Liver (tissue), 9 donors: Measurements from ENCODE around the gene SDF4. TPM values are rescaled to one million over a fixed set of nuclear protein-coding genes. Genes with fewer than 3 reads are reported as not detected.

Experiments
- DNase-seq: peaks from one replicate; pipeline ENCODE4 v3.0.0-alpha.2; 2017; ENCODE audit warnings: low spot score
- H3K27ac ChIP-seq, 2 donors: one replicate each; pipeline ENCODE4 v1.7.0; 2013; ENCODE audit warnings: inconsistent platforms in 2 of 2, low read length in 2 of 2, control low read depth in 1 of 2, low read depth in 1 of 2, mild to moderate bottlenecking in 1 of 2
- H3K27me3 ChIP-seq, 4 donors: one replicate each; pipeline versions ENCODE4 v1.6.1 to v1.7.0; 2013; ENCODE audit warnings: low read length in 3 of 4, inconsistent platforms in 1 of 4, mild to moderate bottlenecking in 1 of 4, moderate library complexity in 1 of 4; ENCODE audit not compliant: control insufficient read depth in 4 of 4, insufficient read depth in 4 of 4
- H3K36me3 ChIP-seq, 4 donors: one replicate each; pipeline versions ENCODE4 v1.6.1 to v1.7.0; 2013; ENCODE audit warnings: low read length in 3 of 4, mild to moderate bottlenecking in 3 of 4, low read depth in 1 of 4, moderate library complexity in 1 of 4; ENCODE audit not compliant: control insufficient read depth in 4 of 4, insufficient read depth in 3 of 4
- H3K4me1 ChIP-seq, 4 donors: one replicate each; pipeline versions ENCODE4 v1.6.1 to v1.7.0; 2013; ENCODE audit warnings: low read length in 3 of 4, mild to moderate bottlenecking in 3 of 4, moderate library complexity in 1 of 4; ENCODE audit not compliant: control insufficient read depth in 4 of 4, insufficient read depth in 4 of 4
- H3K4me3 ChIP-seq, 3 donors: one replicate each; pipeline versions ENCODE4 v1.6.1 to v1.7.0; 2013; ENCODE audit warnings: low read length in 3 of 3, control low read depth in 1 of 3, low read depth in 1 of 3, mild to moderate bottlenecking in 1 of 3
- H3K9ac ChIP-seq, 2 donors: one replicate each; pipeline ENCODE4 v1.7.0; 2013; ENCODE audit warnings: low read length in 2 of 2, mild to moderate bottlenecking in 2 of 2, moderate library complexity in 2 of 2, control low read depth in 1 of 2, low read depth in 1 of 2
- H3K9me3 ChIP-seq, 4 donors: one replicate each; pipeline versions ENCODE4 v1.6.1 to v1.7.0; 2013; ENCODE audit warnings: low read length in 3 of 4; ENCODE audit not compliant: control insufficient read depth in 4 of 4
- ATF3 ChIP-seq: IDR thresholded peaks from 2 replicates; pipeline ENCODE4 v1.6.1; 2016; ENCODE audit warnings: antibody characterized with exemption
- EGR1 ChIP-seq, 2 donors: IDR thresholded peaks; 2 replicates each; pipeline ENCODE4 v1.6.1; 2016 to 2018; ENCODE audit warnings: antibody characterized with exemption in 2 of 2, low read depth in 2 of 2
- FOXA2 ChIP-seq: IDR thresholded peaks from 2 replicates; pipeline ENCODE4 v1.6.1; 2016; ENCODE audit warnings: antibody characterized with exemption
- HNF4A ChIP-seq, 2 donors: conservative IDR thresholded peaks; 2 replicates each; pipeline ENCODE4 v1.6.1; 2016; ENCODE audit warnings: antibody characterized with exemption in 2 of 2, mild to moderate bottlenecking in 2 of 2
- JUND ChIP-seq, 2 donors: IDR thresholded peaks; 2 replicates each; pipeline ENCODE4 v1.6.1; 2016; ENCODE audit warnings: antibody characterized with exemption in 2 of 2
- MAX ChIP-seq: IDR thresholded peaks from 2 replicates; pipeline ENCODE4 v1.6.1; 2016; ENCODE audit warnings: antibody characterized with exemption
- NR2F2 ChIP-seq: IDR thresholded peaks from 2 replicates; pipeline ENCODE4 v1.6.1; 2016; ENCODE audit warnings: antibody characterized with exemption
- RAD21 ChIP-seq, 2 donors: IDR thresholded peaks; 2 replicates each; pipeline ENCODE4 v1.6.1; 2016; ENCODE audit warnings: antibody characterized with exemption in 2 of 2, mild to moderate bottlenecking in 2 of 2
- SP1 ChIP-seq: IDR thresholded peaks from 2 replicates; pipeline ENCODE4 v1.6.1; 2018; ENCODE audit warnings: antibody characterized with exemption, mild to moderate bottlenecking
- TAF1 ChIP-seq: conservative IDR thresholded peaks from 2 replicates; pipeline ENCODE4 v1.6.1; 2016; ENCODE audit warnings: antibody characterized with exemption, mild to moderate bottlenecking
- YY1 ChIP-seq: IDR thresholded peaks from 2 replicates; pipeline ENCODE4 v1.6.1; 2016; ENCODE audit warnings: antibody characterized with exemption, mild to moderate bottlenecking
- ZBTB33 ChIP-seq: IDR thresholded peaks from 2 replicates; pipeline ENCODE4 v1.6.1; 2016; ENCODE audit warnings: antibody characterized with exemption
- WGBS: extraction: QIAGEN DNeasy Blood & Tissue Kit; methylation state at CpG from one replicate; pipeline ENCODE4 v1.1.7; 2013; 5-methylcytosine and 5-hydroxymethylcytosine counted together
- polyA plus RNA-seq, 2 donors: library from polyadenylated mRNA; stranded (reverse) in 1 of 2; unstranded in 1 of 2; fragments of 200-250 nt in 1 of 2; fragments of >200 nt in 1 of 2; fragmentation: Nextera tagmentation in 1 of 2; extraction: Ambion mirVana in 1 of 2; gene quantifications; one replicate each; pipeline versions ENCODE4 v1.2.1 to v1.2.3, GENCODE V29; 2013 to 2015
- total RNA-seq, 2 donors: library from RNA; depleted of rRNA; stranded (reverse); fragments of >200 nt; gene quantifications; one replicate each; pipeline ENCODE4 v1.2.3, GENCODE V29; 2014
- donor health status: healthy.
- donor health status: healthy.
- donor health status: healthy.
- donor health status: healthy.
- donor health status: healthy.

Gene SDF4
- total and polyA plus RNA-seq, 4 donors, result 48.7 to 180 (median 75.9) TPM

GRCh38 chr1:1220197-1220596 is 11.6 kb downstream of the SDF4 start:
- H3K36me3 ChIP-seq, result peaks cover 21 to 71% (median 37%) of the 10 kb centered on the region in 4 donors
- H3K27ac ChIP-seq, result no peak overlapping the region
- H3K4me1 ChIP-seq, result peaks cover 0 to 2% (median 0%) of the 10 kb centered on the region in 4 donors
- no peak for DNase-seq
- TF ChIP-seq YY1 (no peak), JUND (IDR thresholded peaks at IDR 0.05) (no peak), MAX (no peak), FOXA2 (no peak), SP1 (no peak), ZBTB33 (no peak), RAD21 (IDR thresholded peaks at IDR 0.05) (no peak)
- no peak overlapping the region for H3K9ac ChIP-seq
- H3K9me3 ChIP-seq, result no peaks in the 10 kb centered on the region
- H3K27me3 ChIP-seq, result no peaks in the 10 kb centered on the region
- 94% methylated on average over 24 of the region's 24 CpGs for WGBS
- H3K4me3 ChIP-seq, result no peak overlapping the region

GRCh38 chr1:1219341-1219740 is 12.5 kb downstream of the SDF4 start:
- H3K27me3 ChIP-seq, result no peaks in the 10 kb centered on the region
- peaks cover 21 to 69% (median 32%) of the 10 kb centered on the region in 4 donors for H3K36me3 ChIP-seq
- no peak overlapping the region for H3K4me3 ChIP-seq
- no peak overlapping the region for H3K27ac ChIP-seq
- WGBS, result 95% methylated on average over 20 of the region's 20 CpGs
- no peaks in the 10 kb centered on the region for H3K9me3 ChIP-seq
- TF ChIP-seq RAD21 (IDR thresholded peaks at IDR 0.05), result no peak
- no peak for TF ChIP-seq ZBTB33
- no peak for TF ChIP-seq FOXA2
- TF ChIP-seq NR2F2, result no peak
- no peak for TF ChIP-seq TAF1
- TF ChIP-seq EGR1 (IDR thresholded peaks at IDR 0.05; ENCODE audit: low read depth in 2 of 2), result no peak
- DNase-seq, result no peak
- no peak overlapping the region for H3K9ac ChIP-seq
- H3K4me1 ChIP-seq, result peaks cover 0 to 5% (median 0%) of the 10 kb centered on the region in 4 donors

- Histone ChIP-seq H3K27me3 (no peaks in the 10 kb centered on the region), H3K4me1 (peaks cover 0 to 5% (median 0%) of the 10 kb centered on the region in 4 donors), H3K9ac (no peak overlapping the region), H3K9me3 (no peaks in the 10 kb centered on the region), H3K36me3 (peaks cover 21 to 67% (median 31%) of the 10 kb centered on the region in 4 donors), H3K4me3 (no peak overlapping the region), H3K27ac (no peak overlapping the region)
- 97% methylated on average over 36 of the region's 36 CpGs for WGBS
- no peak for DNase-seq
- TF ChIP-seq SP1 (no peak), EGR1 (IDR thresholded peaks at IDR 0.05; ENCODE audit: low read depth in 2 of 2) (no peak), ATF3 (no peak), RAD21 (IDR thresholded peaks at IDR 0.05) (no peak), HNF4A (conservative IDR thresholded peaks at IDR 0.05) (no peak)
These were observed 13.1 kb downstream of the SDF4 start for GRCh38 chr1:1218524-1219200.
